GM12878 (cell line): ENCODE data around the gene SLC3A2. TPM values are rescaled to one million over a fixed set of nuclear protein-coding genes. Genes with fewer than 3 reads are reported as not detected.

ENCODE experiments used
- ATAC-seq: fragments of 200-7000 bp; cut with Tn5 transposase; 3 replicates; pipeline ENCODE4 v1.9.1; 2020; ENCODE audit warnings: mild to moderate bottlenecking, moderate library complexity
- BruUV-seq: library from RNA; stranded (reverse); fragments of 400-500 nt; replicated peaks from 2 replicates; lab custom pipeline; 2021; lab: Mats Ljungman, UMichigan
- CTCF ChIA-PET: fragments of 300-600 bp; sonication (Branson Sonifier 250); formaldehyde crosslinking; extraction: SDS; loops from one replicate; lab custom pipeline; 2021; ENCODE audit warnings: inconsistent platforms; lab: Yijun Ruan, JAX
- POLR2A ChIA-PET: fragments of 350-600 bp; formaldehyde crosslinking; extraction: SDS; loops from one replicate; lab custom pipeline; 2021; ENCODE audit warnings: inconsistent platforms; lab: Charles Lee
- RAD21 ChIA-PET: fragments of 300-600 bp; sonication (Branson Sonifier 250); formaldehyde crosslinking; loops from one replicate; lab custom pipeline; 2023; ENCODE audit warnings: antibody characterized with exemption; ENCODE audit not compliant: unreplicated experiment; lab: Charles Lee
- SMC1A ChIA-PET: fragments of 300-600 bp; sonication (Branson Sonifier 250); formaldehyde crosslinking; loops from one replicate; lab custom pipeline; 2023; ENCODE audit not compliant: unreplicated experiment, uncharacterized antibody; lab: Charles Lee
- DNase-seq: peaks from one replicate; pipeline ENCODE4 v3.0.0-alpha.2; 2011; ENCODE audit warnings: low read depth, low spot score
- FAIRE-seq: peaks from 3 replicates; lab custom pipeline; 2011; peaks lifted over from hg19 to GRCh38; lab: Jason Lieb, UNC
- H2AFZ ChIP-seq: 2 replicates; pipeline ENCODE4 v1.6.0; 2011; ENCODE audit warnings: low read depth, low read length, control low read depth; ENCODE audit not compliant: control insufficient read depth
- H3K27ac ChIP-seq: 2 replicates; pipeline ENCODE4 v1.5.1; 2011; ENCODE audit warnings: control low read depth; ENCODE audit not compliant: control insufficient read depth, insufficient read depth
- H3K27me3 ChIP-seq, 2 experiments: replicated peaks in 1 of 2; 2 replicates each; pipeline versions ENCODE4 v1.6.0 to v1.6.1; 2011; ENCODE audit warnings: low read length in 1 of 2; ENCODE audit not compliant: control insufficient read depth in 2 of 2, insufficient read depth in 2 of 2
- H3K36me3 ChIP-seq, 2 experiments: 2 replicates each; pipeline ENCODE4 v1.5.1; 2011; ENCODE audit warnings: low read length in 1 of 2; ENCODE audit not compliant: control insufficient read depth in 2 of 2, insufficient read depth in 2 of 2
- H3K4me1 ChIP-seq: 2 replicates; pipeline ENCODE4 v1.6.1; 2011; ENCODE audit warnings: mild to moderate bottlenecking, low read length, moderate library complexity, mixed read lengths; ENCODE audit not compliant: control insufficient read depth, insufficient read depth
- H3K4me2 ChIP-seq: 2 replicates; pipeline ENCODE4 v1.6.0; 2011; ENCODE audit warnings: control low read depth; ENCODE audit not compliant: control insufficient read depth, insufficient read depth
- H3K4me3 ChIP-seq: fragments of 200-600 bp; sonication (generic); 2 replicates; pipeline ENCODE4 v1.5.1; 2016
- H3K79me2 ChIP-seq: 2 replicates; pipeline ENCODE4 v1.6.0; 2011; ENCODE audit warnings: low read length; ENCODE audit not compliant: control insufficient read depth, insufficient read depth
- H3K9ac ChIP-seq: 2 replicates; pipeline ENCODE4 v1.8.0; 2011; ENCODE audit warnings: low read length, control low read depth, mixed read lengths; ENCODE audit not compliant: control insufficient read depth, insufficient read depth
- H3K9me3 ChIP-seq: replicated peaks from 3 replicates; pipeline ENCODE4 v1.5.1; 2011; ENCODE audit warnings: mild to moderate bottlenecking, low read length; ENCODE audit not compliant: control insufficient read depth, insufficient read depth
- H4K20me1 ChIP-seq: 2 replicates; pipeline ENCODE4 v1.6.0; 2011; ENCODE audit not compliant: control insufficient read depth, insufficient read depth
- CTCF ChIP-seq, 3 experiments: IDR thresholded peaks in 2 of 3; conservative IDR thresholded peaks in 1 of 3; 2 replicates each; pipeline ENCODE4 v1.5.1; 2011; ENCODE audit warnings: low read depth in 3 of 3, low read length in 3 of 3, mild to moderate bottlenecking in 3 of 3, control low read depth in 2 of 3, moderate library complexity in 2 of 3, inconsistent platforms in 1 of 3, mixed read lengths in 1 of 3; ENCODE audit not compliant: control insufficient read depth in 2 of 3, insufficient read depth in 1 of 3; ENCODE audit errors: extremely low read depth in 1 of 3
- HDGF ChIP-seq: fragments of 450-650 bp; IDR thresholded peaks from 2 replicates; pipeline ENCODE4 v1.6.1; 2016; ENCODE audit warnings: antibody characterized with exemption
- IRF3 ChIP-seq: fragments of 450-650 bp; IDR thresholded peaks from 2 replicates; pipeline ENCODE4 v1.6.1; 2014; ENCODE audit warnings: mild to moderate bottlenecking
- WGBS: methylation state at CpG from one replicate; pipeline ENCODE4 v1.1.6; 2016; ENCODE audit warnings: low lambda C conversion rate; ENCODE audit not compliant: insufficient replicate concordance, insufficient coverage; ENCODE audit errors: missing lambda C conversion rate; 5-methylcytosine and 5-hydroxymethylcytosine counted together
- in situ Hi-C: fragments of 300-500 bp; cut with MboI; formaldehyde crosslinking; loops from 9 replicates; pipeline ENCODE4 v1.14.3; 2018; ENCODE audit warnings: mixed read lengths
- intact Hi-C: fragments of 100-400 bp; cut with micrococcal nuclease; formaldehyde crosslinking; loops from one replicate; pipeline ENCODE4 v1.14.2; 2022; ENCODE audit not compliant: unreplicated experiment
- polyA plus RNA-seq, 11 experiments: library from polyadenylated mRNA; depleted of rRNA in 4 of 11; unstranded in 6 of 11; stranded (reverse) in 5 of 11; fragments of >200 nt; fragmentation: Nextera tagmentation in 4 of 11; fragmentation: Illumina TruSeq in 1 of 11; extraction: Ambion mirVana in 4 of 11; extraction: Trizol in 1 of 11; gene quantifications; 1 replicate in 1 of 11; 2 replicates in 10 of 11; pipeline versions ENCODE4 v1.2.1 to v1.2.3, GENCODE V29; 2011 to 2016; ENCODE audit warnings: inconsistent platforms in 2 of 11, missing spikeins in 2 of 11, low read depth in 1 of 11
- total RNA-seq, 4 experiments: library from RNA; depleted of rRNA in 3 of 4; stranded (reverse); fragments of >200 nt in 3 of 4; fragmentation: Illumina TruSeq in 1 of 4; extraction: Trizol in 1 of 4; gene quantifications; 2 replicates each; pipeline versions ENCODE4 v1.2.1 to v1.2.3, GENCODE V29; 2013 to 2021

SLC3A2 gene
- total and polyA plus RNA-seq, 10 of the 15 experiments (the other 5 are each of a cell fraction or from before 2014, with no cell fraction given): 6.9 to 158 (median 106) TPM

GRCh38 chr11:62875698-62876478 is 4.8 kb upstream of the SLC3A2 start:
- Histone ChIP-seq H3K27ac (no peak overlapping the region), H3K27me3 (no peaks in the 10 kb centered on the region), H4K20me1 (no peaks in the 10 kb centered on the region), H3K36me3 (peaks cover 6 to 7% of the 10 kb centered on the region in 2 experiments), H2AFZ (no peak overlapping the region), H3K9ac (no peak overlapping the region), H3K79me2 (peaks cover 11% of the 10 kb centered on the region), H3K4me3 (no peak overlapping the region), H3K4me2 (no peak overlapping the region), H3K4me1 (peaks cover 12% of the 10 kb centered on the region), H3K9me3 (no peaks in the 10 kb centered on the region)
- TF ChIP-seq HDGF: no peak
- TF ChIP-seq IRF3: no peak
- 0 out of 6 replicates have a peak, but pooled peaks of 1 of the 3 experiments have one; percentile 9 for TF ChIP-seq CTCF (IDR thresholded peaks at IDR 0.05 in 2 of 3, conservative IDR thresholded peaks at IDR 0.05 in 1 of 3; ENCODE audit: control insufficient read depth in 2 of 3, extremely low read depth in 1 of 3, insufficient read depth in 1 of 3, low read depth in 3 of 3, low read length in 3 of 3)
- SMC1A ChIA-PET: interaction anchor here (2.4 kb wide), 1 partner anchor 12 kb away, joined by 5 read pairs; no protein-coding TSS in a partner anchor
- intact Hi-C loops (no loop called here), in situ Hi-C loops (no loop called here)
- WGBS: over 99% methylated on average over 7 of the region's 7 CpGs
- ATAC-seq (no peak), FAIRE-seq (no peak), DNase-seq (no peak)
- POLR2A ChIA-PET: interaction anchor here (1.2 to 1.7 kb wide), 3 partner anchors 21 to 146 kb away, joined by 3 to 5 read pairs (median 4); no protein-coding TSS in a partner anchor
- RAD21 ChIA-PET: no interaction called here
- no TSS peak for BruUV-seq
- CTCF ChIA-PET: interaction anchor here (0.6 to 5.4 kb wide), 5 partner anchors 13 to 451 kb away, joined by 3 to 31 read pairs (median 3); no protein-coding TSS in a partner anchor
